Dedifferentiated amniotic fluid mesenchymal stem cell (primary cell): Measurements from ENCODE around the gene NRTN.
"Not testable (repeated sequence)": the region's sequence is repeated elsewhere in the genome, so short reads cannot be mapped to it uniquely, and the experiment has no call there.

Experiments
- DNase-seq: peaks from one replicate; pipeline ENCODE4 v3.0.0-alpha.2; 2016; ENCODE audit errors: extremely low spot score

Gene NRTN

DNA sequence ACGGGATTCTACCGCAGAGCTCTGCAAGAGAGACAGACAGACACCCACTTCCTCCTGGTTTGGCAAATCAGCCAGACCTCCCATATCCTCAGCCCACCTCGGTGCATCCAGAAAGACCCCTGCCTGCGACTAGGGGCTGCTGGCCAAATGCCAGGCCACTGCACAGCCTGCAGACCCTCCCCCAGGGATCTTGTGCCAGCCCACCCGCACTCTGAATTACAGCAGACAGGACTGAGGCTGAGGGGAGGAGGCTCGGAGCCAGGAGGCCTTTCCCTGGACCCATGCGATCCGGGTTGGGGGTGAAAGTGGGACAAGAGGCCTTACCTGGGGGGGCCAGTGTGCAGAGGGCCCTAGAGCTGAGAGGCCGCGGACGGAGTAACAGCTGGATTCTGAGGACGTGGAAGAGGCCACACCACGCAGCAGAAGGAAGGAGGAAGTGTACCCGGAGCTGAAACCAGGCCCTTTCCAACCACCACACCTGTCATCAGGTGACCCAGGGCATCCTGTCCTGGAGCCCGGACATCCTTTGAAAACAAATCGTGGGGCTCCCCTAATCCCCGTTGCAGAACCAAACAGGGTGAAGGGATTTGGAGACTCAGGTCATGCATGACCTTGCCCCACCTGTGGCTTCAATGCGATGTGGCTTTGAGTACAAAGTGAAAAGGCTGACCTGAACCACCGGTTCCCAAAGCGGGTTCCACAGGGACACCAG is 33.6 kb downstream of the NRTN start:
- no peak for DNase-seq

DNA sequence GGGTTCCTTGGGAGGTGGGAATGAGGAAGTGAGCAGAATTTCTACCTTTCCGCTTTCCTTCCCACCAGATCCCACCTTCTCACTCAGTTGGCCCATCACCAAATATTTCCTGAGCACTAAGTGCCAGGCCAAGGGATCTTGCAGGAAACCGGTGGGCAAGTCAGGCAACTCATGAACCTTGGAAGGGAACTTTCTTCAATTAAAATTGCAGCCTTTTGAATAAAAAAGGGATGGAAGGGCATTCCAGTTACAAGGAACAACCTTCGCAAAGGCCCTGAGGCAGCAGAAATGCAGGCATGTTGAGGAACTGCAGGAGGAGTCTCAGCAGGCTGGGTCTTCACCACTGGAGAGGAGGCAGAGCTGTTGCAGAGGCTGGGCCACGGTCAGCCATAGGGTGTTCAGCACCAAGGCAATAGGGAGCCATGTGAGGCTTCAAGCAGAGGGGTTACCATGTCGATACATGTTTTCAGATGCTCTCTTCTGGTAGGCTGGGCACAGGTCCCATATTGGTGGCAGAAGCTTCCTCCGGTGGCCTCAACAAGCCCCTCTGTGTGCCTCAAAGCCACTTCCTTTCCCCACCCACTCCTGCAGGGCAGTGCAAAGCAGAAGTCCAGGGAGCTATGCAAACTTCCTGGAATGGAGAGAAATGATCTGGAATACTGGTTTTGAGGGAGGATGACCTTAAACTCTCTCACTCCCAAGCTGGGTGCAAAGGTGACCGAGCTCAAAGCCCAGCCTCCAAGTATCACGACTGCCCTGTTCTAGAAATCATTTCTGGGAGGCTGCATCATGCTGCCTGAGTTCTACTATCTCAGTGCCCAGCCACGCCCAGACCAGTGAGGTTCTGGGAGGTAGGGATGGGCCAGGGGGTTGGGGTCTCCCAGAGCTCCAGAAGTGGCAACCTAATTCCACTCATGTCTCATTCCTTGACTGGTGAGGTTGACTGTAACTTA is 34.5 kb downstream of the NRTN start, which contains the start of gene FUT6:
FUT6 (minus strand) TSS at position 638 of the 953 bp plus-strand sequence. CDS start 7,135 bp downstream, outside the sequence.
- no peak for DNase-seq

DNA sequence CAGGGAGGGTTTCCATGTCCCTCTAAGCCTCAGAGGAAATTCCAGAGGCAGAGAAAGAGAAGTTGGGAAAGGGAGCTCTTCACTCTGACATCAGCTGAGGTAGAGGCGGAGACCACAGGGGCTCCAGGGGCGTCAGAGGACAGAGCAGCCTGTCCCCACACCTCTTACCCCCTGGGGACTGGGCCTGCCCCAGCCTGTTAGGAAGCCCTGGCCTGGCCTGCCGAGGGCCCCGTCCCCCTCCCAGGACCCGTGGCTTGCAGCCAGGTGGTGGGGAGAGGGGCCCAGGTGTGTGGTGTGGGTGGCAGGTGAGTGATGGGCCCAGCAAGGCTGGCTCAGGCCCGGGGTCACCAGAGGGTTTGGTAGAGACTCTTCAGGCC is 36.9 kb downstream of the NRTN start:
- DNase-seq: not testable (repeated sequence)

DNA sequence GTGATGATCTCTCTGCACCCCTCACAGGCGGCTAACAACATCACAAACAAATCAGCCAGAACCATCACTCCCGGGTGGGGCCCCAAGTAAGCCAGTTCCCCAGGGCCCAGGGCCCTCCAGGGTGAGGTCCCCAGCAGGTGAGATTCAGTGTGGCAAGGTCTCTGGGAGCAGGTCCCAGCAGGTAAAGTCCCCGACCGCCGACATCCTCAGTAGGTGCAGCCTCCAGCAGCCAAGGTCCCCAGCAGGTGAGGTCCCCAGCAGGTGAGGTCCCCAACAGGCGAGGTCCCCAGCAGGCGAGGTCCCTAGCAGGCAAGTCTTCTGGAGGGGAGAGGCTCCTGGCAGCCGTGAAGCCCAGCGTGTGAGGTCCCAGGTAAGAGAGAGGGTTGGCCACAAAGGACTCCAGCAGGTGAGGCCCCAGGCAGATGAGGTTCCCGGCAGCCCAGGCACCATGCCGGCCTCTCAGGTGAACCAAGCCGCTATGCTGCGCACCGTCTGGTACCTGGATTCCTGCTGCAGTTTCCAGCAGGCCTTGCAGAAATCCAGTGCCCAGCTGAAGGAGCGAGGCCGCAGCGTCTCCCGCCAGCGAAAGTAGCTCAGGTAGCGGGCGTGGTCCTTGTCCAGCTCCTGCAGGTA is 38.5 kb downstream of the NRTN start:
- DNase-seq: no peak

DNA sequence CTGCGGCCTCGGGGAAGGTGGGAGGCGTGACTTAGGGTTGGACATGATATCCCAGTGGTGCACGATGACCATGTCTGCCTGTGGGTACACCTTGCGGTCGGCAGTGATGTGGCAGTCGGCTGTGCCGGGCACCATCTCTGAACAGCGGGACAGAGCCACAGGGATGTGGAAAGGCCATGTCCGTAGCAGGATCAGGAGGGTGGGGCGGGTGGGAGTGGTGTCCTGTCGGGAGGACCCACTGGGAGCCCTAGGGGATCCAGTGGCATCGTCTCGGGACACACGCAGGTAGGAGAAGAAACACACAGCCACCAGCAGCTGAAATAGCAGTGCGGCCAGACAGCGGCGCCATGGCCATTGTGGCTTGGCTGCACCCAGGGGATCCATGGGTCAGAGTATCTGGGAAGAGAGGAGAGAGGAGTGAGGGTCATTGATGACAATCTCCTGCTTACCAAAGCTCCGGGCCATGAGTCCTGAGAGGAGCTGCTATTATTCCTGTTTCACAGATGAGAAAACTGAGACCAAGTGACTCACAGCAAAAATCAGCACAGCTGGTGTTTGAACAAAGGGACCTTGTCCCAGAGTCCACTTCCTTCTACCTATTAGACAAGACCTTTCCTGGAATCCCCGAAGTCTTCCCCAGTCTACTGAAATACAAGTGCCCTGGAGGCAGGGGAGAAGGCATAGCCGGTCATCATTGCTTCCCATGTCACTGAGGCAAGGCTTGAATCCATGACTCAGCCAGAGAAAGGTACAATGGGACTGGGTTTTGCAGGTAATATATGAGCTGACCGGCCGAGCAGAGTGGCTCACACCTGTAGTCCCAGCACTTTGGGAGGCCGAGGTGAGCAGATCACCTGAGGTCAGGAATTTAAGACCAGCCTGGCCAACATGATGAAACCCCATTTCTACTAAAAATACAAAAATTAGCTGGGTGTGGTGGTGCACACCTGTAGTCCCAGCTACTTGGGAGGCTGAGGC is 39.9 kb downstream of the NRTN start:
- no peak for DNase-seq

DNA sequence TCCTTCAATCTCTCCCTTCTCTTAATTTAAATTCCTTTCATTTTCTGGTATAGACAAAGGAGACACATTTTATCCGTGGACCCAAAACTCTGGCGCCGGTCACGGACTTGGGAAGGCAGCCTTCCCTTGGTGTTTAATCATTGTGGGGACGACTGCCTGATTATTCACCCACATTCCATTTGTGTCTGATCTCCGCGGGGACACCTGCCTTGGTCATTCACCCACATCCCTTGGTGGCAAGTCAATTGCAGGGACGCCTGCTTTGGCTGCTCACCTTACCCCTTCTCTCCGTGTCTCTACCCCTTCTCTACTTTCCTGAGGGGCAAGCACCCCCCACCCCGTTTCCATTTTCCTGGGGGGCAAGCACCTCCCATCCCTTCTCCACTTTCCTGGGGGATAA is 43.0 kb downstream of the NRTN start:
- not testable (repeated sequence) for DNase-seq

DNA sequence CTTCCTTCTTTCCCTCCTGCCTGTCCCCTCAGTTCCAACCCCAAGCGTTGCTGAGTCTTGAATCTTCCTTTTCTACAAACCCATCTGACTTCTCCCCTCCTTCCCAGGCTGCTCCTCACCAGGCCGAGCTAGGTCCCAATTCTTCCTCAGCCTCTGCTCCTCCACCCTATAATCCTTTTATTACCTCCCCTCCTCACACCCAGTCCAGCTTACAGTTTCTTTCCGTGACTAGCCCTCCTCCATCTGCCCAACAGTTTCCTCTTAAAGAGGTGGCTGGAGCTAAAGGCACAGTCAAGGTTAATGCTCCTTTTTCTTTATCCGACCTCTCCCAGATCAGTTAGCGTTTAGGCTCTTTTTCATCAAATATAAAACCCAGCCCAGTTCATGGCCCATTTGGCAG is 43.8 kb downstream of the NRTN start:
- DNase-seq: not testable (repeated sequence)

DNA sequence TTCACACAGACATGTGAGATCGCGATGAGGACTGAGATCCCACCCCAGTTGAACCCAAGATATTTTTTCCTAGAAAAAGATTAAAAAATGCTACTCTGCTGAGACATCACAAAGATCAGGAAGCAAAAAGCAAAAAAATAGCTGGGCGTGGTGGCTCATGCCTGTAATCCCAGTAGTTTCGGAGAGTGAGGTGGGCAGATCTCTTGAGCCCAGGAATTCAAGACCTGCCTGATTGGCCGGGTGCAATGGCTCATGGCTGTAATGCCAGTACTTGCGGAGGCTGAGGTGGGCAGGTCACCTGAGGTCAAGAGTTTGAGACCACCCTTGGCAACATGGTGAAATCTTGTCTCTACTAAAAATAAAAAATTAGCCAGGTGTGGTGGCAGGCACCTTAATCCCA is 45.3 kb downstream of the NRTN start:
- DNase-seq: no peak

DNA sequence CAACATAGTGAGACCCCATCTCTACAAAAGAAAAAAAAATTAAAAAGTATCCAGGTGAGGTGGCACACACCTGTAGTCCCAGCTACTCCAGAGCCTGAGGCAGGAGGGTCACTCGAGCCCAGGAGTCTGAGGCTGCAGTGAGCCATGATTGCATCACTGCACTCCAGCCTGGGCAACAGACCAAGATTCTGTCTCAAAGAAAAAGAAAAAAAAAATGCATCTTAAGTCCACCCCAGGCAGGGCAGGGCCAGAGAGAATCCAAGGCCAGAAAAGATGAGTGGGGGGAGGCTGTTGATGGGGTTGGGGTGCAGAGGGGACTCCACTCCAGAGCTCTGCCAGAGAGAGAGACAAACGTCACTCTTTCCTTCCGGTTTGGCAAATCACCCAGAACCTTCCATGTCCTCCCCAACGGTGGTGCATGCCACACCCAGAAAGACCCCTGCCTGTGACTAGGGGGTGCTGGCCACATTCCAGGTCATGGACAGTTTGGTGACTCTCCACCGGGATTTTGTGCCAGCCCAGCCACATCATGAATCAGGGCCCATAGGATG is 46.0 kb downstream of the NRTN start:
- peak; percentile 36 for DNase-seq

DNA sequence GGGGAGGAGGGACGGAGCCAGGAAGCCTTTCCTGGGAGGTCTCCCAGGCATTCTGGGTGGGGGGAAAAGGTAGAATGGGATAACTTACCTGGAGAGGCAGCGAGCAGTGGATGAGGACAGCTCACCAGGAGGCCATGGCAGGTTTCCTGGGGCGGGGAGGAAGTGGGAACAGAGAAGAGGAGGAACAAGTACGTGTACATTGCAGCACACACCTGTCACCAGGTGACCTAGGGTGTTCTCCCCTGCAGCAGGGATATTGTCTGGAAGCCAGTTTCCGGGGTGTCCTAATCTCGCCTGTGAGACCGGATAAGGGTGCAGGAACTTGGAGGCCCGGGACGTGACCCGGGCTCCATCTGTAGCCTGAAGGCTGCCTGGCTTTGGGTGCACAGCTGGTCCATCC is 46.4 kb downstream of the NRTN start, which contains the start of gene FUT3:
FUT3 (minus strand) TSS at position 148 of the 400 bp plus-strand sequence.
- DNase-seq: no peak

DNA sequence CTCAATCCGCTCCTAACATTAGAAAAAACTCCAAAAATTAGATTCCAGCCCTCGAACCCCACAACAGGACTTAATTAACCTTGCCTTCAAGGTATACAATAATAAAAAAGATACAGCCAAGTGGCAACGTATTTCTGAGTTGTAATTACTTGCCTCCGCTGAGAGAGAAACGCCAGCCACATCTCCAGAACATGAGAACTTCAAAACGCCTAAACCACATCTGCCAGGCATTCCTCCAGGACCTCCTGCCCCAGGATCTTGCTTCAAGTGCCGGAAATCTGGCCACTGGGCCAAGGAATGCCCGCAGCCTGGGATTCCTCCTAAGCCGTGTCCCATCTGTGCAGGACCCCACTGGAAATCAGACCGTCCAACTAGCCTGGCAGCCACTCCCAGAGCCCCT is 49.3 kb downstream of the NRTN start:
- DNase-seq: not testable (repeated sequence)

DNA sequence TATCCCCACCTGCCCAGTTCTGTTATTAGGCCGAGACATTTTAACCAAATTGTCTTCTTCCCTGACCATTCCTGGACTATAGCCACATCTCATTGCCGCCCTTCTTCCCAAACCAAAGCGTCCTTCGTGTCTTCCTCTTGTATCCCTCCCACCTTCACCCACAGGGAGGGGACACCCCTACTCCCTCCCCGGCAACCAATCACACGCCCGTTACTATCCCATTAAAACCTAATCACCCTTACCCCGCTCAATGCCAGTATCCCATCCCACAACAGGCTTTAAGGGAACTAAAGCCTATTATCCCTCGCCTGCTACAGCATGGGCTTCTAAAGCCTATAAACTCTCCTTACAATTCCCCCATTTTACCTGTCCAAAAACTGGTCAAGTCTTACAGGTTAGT is 50.3 kb downstream of the NRTN start:
- DNase-seq: not testable (repeated sequence)

DNA sequence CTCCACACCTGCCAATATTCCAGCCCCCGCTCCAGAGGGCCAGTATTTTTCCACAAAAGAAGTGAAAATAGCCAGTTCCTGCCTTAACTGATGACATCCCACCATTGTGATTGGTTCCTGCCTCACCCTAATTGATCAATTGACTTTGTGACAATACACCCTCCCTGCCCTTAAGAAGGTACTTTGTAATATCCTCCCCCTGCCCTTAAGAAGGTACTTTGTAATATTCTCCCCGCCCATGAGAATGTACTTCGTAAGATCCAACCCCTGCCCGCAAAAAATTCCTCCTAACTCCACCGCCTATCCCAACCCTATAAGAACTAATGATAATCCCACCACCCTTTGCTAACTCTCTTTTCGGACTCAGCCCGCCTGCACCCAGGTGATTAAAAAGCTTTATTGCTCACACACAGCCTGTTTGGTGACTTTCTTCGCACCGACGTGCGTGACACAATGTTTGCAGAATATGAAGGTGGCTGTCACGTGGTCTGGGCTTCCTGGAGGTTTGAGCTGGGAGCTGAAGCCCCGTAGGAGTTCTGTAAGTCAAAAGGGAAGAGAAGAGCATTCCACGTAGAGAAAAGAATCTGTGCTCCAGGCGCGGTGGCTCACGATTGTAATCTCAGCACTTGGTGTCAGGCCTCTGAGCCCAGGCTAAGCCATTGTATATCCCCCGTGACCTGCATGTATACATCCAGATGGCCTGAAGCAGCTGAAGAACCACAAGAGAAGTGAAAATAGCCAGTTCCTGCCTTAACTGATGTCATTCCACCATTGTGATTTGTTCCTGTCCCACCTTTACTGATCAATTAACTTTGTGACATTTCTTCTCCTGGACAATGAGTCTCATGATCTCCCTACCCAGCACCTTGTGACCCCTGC is 52.6 kb downstream of the NRTN start:
- no peak for DNase-seq

DNA sequence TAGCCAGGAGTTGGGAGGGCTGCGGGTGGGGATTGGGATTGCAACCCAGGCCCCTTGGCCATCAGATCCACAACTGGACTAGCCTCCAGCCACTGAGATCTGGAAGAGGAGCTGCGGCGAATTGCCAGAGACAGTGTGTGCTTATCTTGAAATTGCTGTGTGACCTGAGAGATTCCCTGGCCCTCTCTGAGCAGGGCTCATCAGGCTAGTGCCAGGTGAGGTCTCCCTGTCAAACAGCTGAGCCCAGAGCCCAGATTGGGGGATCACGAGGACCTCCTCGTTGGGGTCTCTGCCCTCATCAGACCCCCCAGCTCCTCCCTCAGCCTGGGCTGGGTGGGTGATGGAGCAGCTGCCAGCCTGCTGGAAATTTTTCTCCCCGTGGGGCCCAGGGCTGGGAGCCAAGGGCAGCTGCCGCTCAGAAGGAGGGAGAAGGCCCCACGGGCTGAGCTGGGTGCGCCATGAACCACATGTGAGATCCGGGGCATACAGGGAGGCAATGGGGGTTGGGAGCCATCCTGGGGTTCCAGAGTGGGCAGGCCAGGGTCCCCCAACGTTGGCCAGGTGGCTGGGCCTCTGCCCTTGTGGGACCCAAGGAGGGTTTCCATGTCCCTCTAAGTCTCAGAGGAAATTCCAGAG is 58.3 kb downstream of the NRTN start:
- DNase-seq: no peak

DNA sequence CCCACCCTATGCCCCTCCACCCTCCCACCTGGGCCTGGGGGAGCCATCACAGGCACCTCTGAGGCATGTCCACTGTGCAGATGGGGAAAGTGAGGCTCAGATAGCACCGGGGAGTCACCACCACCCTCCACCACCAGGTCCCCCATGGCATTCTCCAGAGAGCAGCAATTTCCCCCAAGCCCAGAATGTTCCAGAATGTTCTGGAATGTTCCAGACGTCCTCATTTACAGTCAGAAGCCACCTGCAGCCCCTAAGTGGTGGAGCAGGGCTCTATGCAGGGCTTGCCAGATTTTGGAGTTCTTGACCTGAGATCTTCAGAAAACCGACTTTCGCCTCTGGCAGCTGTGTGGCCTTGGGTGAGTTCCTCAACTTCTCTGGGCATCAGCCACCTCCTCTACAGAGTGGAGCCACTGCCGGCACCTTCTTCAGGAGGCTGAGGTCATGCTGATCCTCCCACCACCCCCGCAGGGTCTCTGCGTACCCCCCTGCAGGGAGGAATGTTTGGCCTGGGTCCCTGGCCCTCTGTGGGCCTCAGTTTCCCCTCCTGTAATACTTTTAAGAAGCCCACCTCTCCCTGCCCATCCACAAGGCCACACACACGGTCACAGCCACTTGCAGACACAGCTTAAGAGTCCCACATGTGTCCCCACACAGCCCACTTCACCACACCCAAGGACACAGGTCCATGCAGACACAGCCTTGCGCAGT is 59.3 kb downstream of the NRTN start:
- no peak for DNase-seq

DNA sequence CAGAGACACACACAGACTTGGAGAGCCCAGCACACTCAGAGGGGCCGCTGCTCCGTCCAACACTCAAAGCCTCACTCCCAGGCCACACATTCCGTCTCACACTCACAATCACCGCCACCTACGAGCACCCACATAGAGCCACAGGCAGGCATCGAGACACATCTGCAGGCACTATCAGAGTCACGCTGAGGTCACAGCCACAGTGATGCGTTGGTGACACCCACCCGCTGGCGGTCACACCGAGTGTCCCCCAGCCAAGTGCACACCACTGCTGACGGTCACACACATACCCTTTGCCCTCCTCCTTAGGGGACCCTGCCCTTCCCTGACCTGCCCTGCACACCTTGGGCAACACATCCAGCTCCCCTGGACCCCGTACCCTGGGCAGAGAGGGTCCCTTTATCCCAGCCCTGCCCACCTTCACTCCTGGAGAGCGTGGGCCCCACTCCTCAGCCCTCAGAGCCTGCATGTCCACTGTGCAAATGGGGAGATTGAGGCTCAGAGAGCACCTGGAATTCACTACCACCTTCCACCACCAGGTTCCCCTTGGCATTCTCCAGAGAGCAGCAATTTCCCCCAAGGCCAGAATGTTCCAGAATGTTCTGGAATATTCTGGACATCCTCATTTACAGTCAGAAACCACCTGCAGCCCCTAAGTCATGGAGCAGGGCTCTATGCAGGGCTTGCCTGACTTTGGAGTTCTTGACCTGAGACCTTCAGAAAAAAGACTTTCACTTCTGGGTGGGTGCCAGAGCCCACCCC is 60.0 kb downstream of the NRTN start:
- DNase-seq: no peak

DNA sequence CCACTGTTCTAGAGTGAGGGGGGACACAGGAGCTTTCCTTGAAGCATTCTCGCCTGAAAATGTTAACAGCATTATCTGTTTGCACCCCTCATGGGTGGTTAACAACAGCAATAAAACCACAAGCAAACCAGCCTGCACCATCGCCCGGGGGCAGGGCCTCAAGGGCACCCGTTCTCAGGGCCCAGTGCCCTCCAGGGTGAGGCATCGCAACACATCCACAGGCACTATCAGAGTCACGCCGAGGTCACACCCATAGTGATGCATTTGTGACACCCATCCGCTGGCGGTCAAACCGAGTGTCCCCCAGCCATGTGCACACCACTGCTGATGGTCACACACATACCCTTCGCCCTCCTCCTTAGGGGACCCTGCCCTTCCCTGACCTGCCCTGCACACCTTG is 60.9 kb downstream of the NRTN start:
- no peak for DNase-seq
